Activated CD8-positive, alpha-beta T cell treated with anti-CD3 and anti-CD28 coated beads for 36 hours (primary cell): ENCODE results near the gene RAB28. TPM values are rescaled to one million over a fixed set of nuclear protein-coding genes. Genes with fewer than 3 reads are reported as not detected.
"Not testable (repeated sequence)": the region's sequence is repeated elsewhere in the genome, so short reads cannot be mapped to it uniquely, and the experiment has no call there.

ENCODE experiments used
- ATAC-seq: fragments of 200-7000 bp; cut with Tn5 transposase; one replicate; pipeline ENCODE4 v1.10.0; 2021; ENCODE audit warnings: mild to moderate bottlenecking, moderate library complexity
- CTCF ChIA-PET: fragments of 350-600 bp; sonication (Branson Sonifier 250); formaldehyde crosslinking; loops from one replicate; lab custom pipeline; 2021; ENCODE audit warnings: antibody characterized with exemption; lab: Charles Lee
- POLR2A ChIA-PET: fragments of 350-600 bp; sonication (Branson Sonifier 250); formaldehyde crosslinking; loops from one replicate; lab custom pipeline; 2021; ENCODE audit warnings: antibody characterized with exemption; lab: Charles Lee
- DNase-seq: peaks from one replicate; pipeline ENCODE4 v3.0.0-alpha.2; 2020
- H3K27ac Mint-ChIP-seq: one replicate; pipeline ENCODE4 v1.8.0; 2021; ENCODE audit warnings: mild to moderate bottlenecking, mixed read lengths
- H3K27me3 Mint-ChIP-seq: one replicate; pipeline ENCODE4 v1.8.0; 2021; ENCODE audit warnings: mixed read lengths
- H3K36me3 Mint-ChIP-seq: one replicate; pipeline ENCODE4 v1.8.0; 2021; ENCODE audit warnings: low read depth, mixed read lengths
- H3K4me1 Mint-ChIP-seq: one replicate; pipeline ENCODE4 v1.8.0; 2021; ENCODE audit warnings: low read depth, mixed read lengths
- H3K4me3 Mint-ChIP-seq: one replicate; pipeline ENCODE4 v1.8.0; 2021; ENCODE audit warnings: mild to moderate bottlenecking, moderate library complexity, mixed read lengths
- H3K9me3 Mint-ChIP-seq: one replicate; pipeline ENCODE4 v1.8.0; 2021; ENCODE audit warnings: mixed read lengths
- intact Hi-C: fragments of 100-400 bp; cut with micrococcal nuclease; formaldehyde crosslinking; loops from one replicate; pipeline ENCODE4 v1.10.0; 2022
- total RNA-seq, 2 experiments: library from RNA; stranded (reverse); gene quantifications; one replicate each; pipeline ENCODE4 v1.2.3, GENCODE V29; 2021
- TF ChIP-seq, protein P1 (sequence below): fragments of 200-600 bp; IDR thresholded peaks from one replicate; pipeline ENCODE4 v1.8.0; 2022; ENCODE audit warnings: antibody characterized with exemption, mild to moderate bottlenecking

RAB28 gene
- total RNA-seq, 2 experiments from 2014 or later: 12.5 to 13.1 TPM

- Mint-ChIP-seq H3K27ac (no peak overlapping the region), H3K4me1 (no peaks in the 10 kb centered on the region), H3K9me3 (peaks cover 3% of the 10 kb centered on the region), H3K36me3 (peaks cover 9% of the 10 kb centered on the region), H3K4me3 (no peak overlapping the region), H3K27me3 (no peaks in the 10 kb centered on the region)
- intact Hi-C loops: no loop called here
- TF ChIP-seq, protein P1, sequence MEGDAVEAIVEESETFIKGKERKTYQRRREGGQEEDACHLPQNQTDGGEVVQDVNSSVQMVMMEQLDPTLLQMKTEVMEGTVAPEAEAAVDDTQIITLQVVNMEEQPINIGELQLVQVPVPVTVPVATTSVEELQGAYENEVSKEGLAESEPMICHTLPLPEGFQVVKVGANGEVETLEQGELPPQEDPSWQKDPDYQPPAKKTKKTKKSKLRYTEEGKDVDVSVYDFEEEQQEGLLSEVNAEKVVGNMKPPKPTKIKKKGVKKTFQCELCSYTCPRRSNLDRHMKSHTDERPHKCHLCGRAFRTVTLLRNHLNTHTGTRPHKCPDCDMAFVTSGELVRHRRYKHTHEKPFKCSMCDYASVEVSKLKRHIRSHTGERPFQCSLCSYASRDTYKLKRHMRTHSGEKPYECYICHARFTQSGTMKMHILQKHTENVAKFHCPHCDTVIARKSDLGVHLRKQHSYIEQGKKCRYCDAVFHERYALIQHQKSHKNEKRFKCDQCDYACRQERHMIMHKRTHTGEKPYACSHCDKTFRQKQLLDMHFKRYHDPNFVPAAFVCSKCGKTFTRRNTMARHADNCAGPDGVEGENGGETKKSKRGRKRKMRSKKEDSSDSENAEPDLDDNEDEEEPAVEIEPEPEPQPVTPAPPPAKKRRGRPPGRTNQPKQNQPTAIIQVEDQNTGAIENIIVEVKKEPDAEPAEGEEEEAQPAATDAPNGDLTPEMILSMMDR: no peak
- ChIA-PET CTCF (no interaction called here), POLR2A (no interaction called here)
- DNase-seq (no peak), ATAC-seq (no peak)
These were observed 88.0 kb downstream of the RAB28 start for GRCh38 chr4:13396161-13396560.

GRCh38 chr4:13389901-13390300, 94.2 kb downstream of the RAB28 start:
- H3K27me3 Mint-ChIP-seq, CTCF ChIA-PET, H3K4me3 Mint-ChIP-seq, ATAC-seq, intact Hi-C loops, DNase-seq, POLR2A ChIA-PET, H3K27ac Mint-ChIP-seq: not testable (repeated sequence)
- Mint-ChIP-seq H3K36me3 (peaks cover 39% of the 10 kb centered on the region), H3K9me3 (peaks cover 17% of the 10 kb centered on the region), H3K4me1 (peaks cover 19% of the 10 kb centered on the region)

DNA sequence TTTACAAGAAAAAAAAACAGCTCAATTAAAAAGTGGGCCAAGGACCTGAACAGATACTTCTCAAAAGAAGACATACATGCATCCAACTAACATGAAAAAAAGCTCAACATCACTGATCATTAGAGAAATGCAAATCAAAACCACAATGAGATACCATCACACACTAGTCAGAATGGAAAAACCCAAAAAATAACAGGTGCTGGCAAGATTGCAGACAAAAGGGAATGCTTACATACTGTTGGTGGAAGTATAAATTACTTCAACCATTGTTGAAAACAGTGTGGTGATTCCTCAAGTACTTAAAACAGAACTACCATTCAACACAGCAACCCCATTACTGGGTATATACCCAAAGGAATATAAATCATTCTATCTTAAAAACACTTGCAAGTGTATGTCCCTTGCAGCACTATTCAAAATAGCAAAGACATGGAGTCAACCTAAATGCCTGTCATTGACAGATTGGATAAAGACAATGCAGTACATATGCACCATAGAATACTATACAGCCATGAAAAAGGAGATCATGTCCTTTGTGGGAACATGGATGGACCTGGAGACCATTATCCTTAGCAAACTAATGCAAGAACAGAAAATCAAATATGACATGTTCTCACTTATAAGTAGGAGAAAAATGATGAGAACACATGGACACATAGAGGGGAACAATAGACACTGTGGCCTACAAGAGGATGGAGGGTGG, 97.6 kb downstream of the RAB28 start:
- intact Hi-C loops: no loop called here
- peaks cover 16% of the 10 kb centered on the region for H3K9me3 Mint-ChIP-seq
- TF ChIP-seq, protein P1: no peak
- POLR2A ChIA-PET: no interaction called here
- DNase-seq (no peak), ATAC-seq (no peak)
- no peak overlapping the region for H3K27ac Mint-ChIP-seq
- no peak overlapping the region for H3K4me3 Mint-ChIP-seq
- H3K27me3 Mint-ChIP-seq: no peaks in the 10 kb centered on the region
- CTCF ChIA-PET: no interaction called here
- H3K36me3 Mint-ChIP-seq: peaks cover 38% of the 10 kb centered on the region
- peaks cover 19% of the 10 kb centered on the region for H3K4me1 Mint-ChIP-seq

DNA sequence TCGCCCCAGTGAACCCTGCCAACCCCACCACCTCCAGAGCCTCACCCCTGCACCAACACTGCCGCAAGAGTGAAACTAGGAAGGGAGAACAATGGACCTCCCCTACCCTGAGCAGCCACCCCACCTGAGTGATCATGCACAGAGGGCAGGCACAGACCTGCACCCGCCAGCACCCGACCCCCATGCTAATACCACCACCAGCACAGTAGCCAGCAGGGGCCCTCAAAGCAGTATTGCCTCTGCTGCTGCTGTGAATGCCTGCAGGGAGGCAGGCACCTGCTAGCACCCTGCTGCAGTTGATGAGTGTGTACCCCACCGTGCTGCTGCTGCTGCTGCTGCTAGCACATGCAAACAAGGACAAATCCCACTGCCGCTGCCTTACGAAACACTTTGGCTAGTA, 100.1 kb downstream of the RAB28 start:
- Mint-ChIP-seq H3K27me3 (no peaks in the 10 kb centered on the region), H3K4me3 (no peak overlapping the region), H3K27ac (no peak overlapping the region), H3K4me1 (peaks cover 19% of the 10 kb centered on the region), H3K9me3 (peaks cover 9% of the 10 kb centered on the region), H3K36me3 (peaks cover 30% of the 10 kb centered on the region)
- CTCF ChIA-PET: no interaction called here
- DNase-seq (no peak), ATAC-seq (no peak)
- TF ChIP-seq, protein P1: no peak
- intact Hi-C loops: no loop called here
- POLR2A ChIA-PET: no interaction called here

GRCh38 chr4:13378973-13379759, 105.0 kb downstream of the RAB28 start:
- TF ChIP-seq, protein P1: no peak
- Mint-ChIP-seq H3K4me3 (no peak overlapping the region), H3K27me3 (no peaks in the 10 kb centered on the region), H3K4me1 (no peaks in the 10 kb centered on the region), H3K9me3 (no peaks in the 10 kb centered on the region), H3K36me3 (peaks cover 2% of the 10 kb centered on the region), H3K27ac (no peak overlapping the region)
- ATAC-seq: no peak
- ChIA-PET CTCF (no interaction called here), POLR2A (no interaction called here)
- DNase-seq: no peak
- intact Hi-C loops: no loop called here
